HG03432 (cell line): ENCODE measurements around the gene ARHGAP15.

Experiments used
- ATAC-seq: cut with Tn5 transposase; IDR thresholded peaks from one replicate; pipeline ENCODE4 v1.9.1; 2021; ENCODE audit warnings: mild to moderate bottlenecking, moderate library complexity; ENCODE audit not compliant: unreplicated experiment

The ARHGAP15 gene

DNA sequence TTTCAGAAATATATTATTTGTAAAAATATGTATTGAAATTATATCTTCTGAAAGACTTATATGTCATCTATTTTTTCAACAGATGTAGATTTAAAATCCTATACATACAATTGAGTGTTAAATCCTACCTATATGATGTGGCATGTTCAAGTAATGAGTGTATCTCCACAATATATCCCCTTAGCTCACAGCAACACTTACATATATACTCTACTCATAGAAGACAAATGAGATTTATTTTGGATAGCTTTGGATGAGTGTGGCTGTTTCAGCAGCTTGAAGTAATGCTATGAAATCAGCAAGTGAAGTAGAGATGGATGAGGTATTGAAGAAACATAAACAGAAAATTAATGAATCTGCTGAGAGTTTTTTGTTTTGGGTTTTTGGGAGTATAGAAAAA lies 263.1 kb downstream of the ARHGAP15 start:
- ATAC-seq, result no peak

DNA sequence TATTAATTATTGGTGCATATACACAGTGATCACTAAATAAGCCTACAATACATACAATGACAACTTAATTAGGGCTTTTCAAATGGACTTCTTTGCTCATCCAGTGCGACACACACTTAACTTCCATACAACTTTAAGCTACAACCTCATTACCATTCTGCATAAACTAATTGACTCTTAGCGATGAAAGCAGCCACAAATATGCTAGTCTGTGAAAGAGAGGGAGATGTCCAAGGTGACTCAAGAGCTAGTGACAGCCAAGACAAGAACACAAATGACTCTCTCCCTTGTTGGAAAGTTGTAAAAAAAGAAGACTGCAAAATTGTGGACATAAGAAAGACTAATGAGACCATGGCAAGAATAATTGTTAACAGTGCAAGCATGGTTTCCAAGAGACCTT lies 264.8 kb downstream of the ARHGAP15 start:
- no peak for ATAC-seq

DNA sequence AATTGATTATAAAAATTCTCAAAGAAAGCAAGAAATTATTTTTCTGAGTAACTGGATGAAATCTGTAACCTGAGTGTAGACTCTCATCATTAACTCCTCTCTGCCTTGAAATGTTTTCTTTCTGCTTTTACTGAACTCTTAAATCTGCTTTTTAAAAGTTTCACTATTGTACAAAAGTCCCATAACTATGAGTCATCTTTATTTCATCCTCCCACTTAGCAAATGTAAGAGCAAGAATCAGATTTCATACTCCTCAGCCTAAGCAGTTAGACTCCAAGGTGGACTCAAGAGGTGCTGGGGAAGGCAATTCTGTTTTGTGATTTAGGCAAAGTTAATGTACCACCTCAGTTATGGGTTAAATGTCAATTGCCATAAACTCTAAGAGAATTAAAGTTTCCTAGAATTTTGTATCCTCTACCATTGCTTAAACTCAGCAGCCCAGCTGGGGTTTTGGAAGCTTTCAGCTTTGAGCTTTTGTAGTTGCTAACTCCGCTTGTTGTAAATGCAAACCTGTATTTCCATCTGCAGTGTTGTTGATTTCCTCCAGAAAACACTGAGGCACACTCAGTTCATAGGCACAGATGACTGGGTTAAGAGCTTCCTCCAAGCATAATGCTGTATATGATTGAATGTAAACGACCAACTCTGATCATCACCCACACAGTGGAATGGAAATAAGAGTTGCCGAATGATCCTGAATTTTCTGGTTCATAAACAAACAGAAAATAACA lies 268.8 kb downstream of the ARHGAP15 start:
- peak; percentile 88 for ATAC-seq

DNA sequence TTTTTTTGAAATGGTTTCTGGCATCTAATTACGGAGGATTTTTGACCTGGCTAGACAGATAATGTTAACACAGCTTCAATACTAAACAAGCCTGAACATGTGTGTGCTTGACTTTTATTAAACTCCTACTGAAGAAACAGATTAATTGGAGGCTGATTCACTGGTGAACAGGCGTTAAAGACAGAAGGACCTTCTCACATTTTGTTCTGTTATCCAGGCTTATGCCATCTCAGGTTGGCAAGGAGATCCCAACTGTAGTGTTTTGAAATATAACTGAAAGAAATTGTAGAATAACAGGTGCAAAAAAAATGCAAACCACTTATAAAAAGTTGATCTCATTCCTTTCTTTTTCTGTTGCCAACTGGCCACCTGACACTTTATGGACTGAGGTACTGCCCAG lies 269.6 kb downstream of the ARHGAP15 start:
- no peak for ATAC-seq

DNA sequence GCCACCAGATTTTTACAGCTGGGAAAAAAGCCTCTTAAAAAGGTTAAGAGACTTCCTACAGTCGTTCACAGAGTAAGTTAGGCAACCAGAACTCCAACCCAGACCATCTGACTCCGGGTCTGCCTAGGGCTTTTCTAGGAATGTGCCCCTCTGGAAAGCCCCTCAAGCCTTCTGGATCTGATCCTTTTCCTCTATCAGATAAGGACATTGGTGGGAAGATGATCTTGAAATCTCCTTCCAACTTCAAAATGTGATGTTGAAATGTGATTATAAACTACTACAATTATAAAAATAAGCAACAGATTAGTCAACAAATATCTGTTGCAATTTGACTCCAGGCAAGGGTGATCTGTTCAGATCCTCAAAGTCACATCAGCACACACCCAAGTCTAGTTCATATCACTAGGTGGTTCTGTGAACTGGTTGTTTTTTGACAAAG lies 270.4 kb downstream of the ARHGAP15 start:
- no peak for ATAC-seq

DNA sequence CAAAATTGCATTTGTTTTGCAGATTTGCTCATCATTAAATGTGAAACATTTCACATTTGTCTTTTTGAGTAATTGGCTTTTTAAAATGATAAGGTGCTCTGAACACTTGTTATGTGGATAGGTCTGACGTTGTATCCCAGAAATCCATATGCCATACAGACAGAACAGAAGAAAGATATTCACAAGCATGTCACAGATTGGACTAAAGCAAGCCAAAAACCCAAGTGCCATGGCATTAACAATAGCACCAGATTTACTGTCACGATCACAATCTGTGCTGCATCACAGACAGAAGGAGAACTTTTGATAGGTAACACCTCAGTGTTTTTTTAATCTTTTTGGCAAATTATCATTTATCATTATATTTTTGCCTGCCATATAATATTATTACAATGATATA lies 272.6 kb downstream of the ARHGAP15 start:
- ATAC-seq, result no peak

DNA sequence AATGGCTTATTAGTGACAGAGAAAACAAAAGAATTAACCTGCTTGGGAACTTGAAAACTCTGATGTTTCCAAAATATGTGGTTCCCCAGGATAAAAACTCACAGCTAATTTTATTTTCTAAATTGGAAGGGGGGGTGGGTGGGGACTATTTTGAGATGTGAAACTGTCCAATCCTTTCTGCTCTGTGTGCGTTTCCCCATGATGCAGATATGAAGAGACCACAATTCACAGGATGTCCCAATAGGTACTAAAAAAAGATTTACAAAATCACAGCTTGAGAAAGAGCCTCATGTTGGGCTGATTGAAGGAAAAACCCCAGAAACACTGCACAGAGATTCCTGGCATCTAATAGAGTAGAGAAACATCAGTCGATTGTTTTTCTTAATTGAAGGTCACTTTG lies 273.2 kb downstream of the ARHGAP15 start:
- ATAC-seq, result no peak

DNA sequence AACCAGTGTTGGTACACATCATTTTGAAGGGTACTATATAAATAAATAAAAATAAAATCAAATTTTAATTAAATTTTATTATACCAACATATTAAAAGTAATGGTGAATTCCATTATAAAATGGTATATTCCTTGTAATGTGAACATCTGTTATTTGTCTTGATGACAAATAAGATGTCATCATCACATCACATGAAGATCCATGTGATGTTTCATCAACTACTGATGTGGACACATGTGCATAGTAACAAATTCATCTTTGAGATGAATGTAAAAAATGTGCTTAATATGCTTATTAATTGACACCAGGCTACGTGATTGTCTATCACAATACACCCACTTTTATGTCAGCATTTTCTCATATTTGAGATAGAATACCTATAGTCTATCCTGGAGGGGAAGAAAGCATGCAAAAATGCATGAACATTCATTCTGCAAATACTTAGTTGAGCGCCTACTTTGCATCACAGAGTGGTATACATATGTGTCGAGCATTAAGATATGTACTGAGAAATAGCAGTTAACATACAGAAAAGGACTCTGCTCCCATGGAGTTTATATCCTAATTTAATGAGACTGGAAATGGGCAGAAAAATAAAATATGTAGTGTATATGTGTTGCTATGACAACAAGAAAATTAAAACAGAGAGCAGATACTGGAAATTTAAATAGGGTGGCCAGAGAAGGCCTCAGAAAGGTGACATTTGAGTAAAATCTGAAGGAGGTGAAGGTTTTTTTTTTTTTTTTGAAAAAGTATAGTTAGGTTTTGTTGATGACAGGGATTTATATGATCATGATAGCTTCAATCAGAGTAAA lies 281.1 kb downstream of the ARHGAP15 start:
- ATAC-seq, result no peak

DNA sequence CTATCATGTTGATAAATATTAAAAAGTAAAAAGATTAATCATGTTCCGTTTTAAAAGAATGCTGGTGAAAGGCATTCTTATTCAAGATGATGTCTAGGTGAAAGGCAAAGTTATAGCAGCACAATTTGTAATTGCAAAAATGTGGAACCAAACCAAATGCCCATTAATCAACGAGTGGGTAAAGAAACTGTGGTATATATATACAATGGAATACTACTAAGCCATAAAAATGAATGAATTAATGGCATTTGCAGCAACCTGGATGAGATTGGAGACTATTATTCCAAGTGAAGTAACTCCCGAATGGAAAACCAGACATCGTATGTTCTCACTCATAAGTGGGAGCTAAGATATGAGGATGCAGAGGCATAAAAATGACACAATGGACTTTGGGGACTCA lies 286.4 kb downstream of the ARHGAP15 start:
- ATAC-seq, result no peak

DNA sequence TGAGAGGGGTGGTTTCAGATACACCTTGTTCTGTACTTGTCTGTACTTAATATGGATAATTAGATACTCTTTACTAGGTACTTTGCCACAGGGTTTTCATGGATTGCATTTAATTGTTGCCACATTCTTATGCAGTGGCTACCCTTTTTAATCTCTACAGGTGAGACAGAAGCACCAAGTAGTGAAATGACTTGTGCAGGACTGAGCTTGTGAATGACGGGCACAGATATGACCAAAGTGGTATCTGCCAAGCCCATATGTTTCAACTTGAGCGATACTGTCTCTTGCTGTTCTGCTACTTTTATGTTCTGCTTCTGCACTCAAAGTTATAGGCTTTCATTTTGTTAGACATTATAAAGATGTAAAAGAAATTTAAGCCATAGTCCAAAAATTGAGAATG lies 288.2 kb downstream of the ARHGAP15 start:
- ATAC-seq, result no peak

DNA sequence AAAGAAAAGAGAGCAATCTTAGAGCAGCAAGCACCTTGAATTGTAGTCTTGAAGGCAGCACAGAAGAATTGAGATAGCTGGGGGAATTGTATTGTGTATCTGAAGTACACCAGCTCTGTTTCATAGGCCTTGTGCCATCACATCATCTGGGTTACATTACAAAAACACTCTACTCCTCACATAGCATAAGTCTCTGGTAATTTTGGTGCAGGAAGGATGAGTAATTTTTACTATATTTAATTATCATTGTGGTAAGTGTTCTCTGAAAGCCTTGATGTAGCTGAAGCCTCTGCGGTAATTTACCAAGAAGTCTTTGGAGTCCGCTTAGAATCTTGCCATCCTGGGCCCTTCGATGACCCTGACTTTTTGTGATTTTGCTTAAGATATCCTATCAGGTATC lies 291.1 kb downstream of the ARHGAP15 start:
- ATAC-seq, result no peak

DNA sequence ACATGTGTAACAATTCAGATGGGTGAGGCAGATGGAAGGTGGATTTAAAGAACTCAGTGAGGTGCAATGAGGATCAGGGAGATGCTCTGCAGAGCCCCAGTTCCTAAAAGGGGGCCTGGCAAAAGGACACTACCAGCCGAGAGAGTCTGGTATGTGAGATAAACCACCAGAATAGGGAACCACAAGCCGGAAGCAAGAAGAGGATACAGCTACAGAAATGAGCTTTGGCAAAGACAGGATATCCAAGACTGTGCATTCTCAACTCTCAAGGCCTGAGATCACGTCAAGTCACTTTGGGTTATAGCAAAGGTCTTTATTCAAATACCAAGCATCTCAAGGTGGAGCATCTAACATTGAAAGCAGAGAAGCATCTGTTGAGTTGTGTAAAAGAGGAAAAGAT lies 293.5 kb downstream of the ARHGAP15 start:
- peak; percentile 85 for ATAC-seq

DNA sequence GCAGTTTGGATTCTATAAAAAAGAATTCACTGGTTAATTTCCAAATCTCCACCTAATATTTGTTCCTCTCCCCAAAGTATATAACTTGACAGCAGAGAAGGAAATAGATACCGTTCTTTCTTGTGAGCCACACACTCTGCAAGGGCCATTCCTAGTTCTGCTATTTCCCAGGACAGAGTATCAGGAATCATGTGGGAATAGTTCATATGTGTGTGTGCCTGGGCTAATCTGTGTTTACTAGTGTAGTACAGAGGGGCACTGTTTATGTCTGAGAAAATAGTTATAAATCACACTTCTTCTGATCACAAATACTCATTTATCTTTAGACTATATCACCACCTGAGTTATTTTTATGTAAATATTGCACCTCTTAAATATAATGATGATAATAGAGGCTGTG lies 296.7 kb downstream of the ARHGAP15 start:
- no peak for ATAC-seq

DNA sequence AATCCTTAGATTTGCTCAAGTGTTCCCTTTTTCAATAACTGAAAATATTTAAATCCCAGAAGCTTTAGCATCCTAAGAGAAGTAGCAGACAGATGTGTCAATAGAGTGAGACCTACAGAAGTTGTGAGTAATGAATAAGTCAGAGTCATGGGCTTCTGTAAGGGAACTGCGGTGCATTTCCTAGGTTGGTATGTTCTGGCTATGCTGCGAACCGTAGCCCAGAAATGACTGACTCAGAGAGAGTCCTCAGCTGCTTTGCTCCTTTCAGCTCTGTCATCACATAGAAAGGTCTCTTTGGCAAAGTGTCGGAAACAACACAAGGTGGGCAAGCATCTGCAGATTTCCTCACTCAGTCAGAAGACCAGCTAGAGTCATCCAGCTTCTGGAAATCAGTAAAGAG lies 297.1 kb downstream of the ARHGAP15 start:
- ATAC-seq, result no peak

DNA sequence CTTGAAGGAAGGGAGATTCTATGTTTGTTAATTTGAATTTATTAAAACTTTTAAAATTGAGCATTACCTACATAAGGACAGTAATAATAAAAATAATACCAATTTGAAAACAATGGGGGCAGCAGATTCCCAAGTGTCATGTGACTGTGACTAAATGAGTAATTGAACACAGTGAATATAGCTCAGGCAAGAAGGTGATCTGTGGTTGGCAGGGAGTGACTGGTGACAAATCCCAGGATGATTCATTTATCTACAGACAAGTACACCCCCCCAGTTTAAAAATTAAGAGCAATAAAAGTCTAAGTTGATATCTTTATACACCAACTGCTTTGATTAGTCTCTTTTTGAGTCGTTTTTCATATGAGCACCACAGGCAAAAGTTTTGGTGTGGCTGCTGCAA lies 299.5 kb downstream of the ARHGAP15 start:
- ATAC-seq, result no peak

DNA sequence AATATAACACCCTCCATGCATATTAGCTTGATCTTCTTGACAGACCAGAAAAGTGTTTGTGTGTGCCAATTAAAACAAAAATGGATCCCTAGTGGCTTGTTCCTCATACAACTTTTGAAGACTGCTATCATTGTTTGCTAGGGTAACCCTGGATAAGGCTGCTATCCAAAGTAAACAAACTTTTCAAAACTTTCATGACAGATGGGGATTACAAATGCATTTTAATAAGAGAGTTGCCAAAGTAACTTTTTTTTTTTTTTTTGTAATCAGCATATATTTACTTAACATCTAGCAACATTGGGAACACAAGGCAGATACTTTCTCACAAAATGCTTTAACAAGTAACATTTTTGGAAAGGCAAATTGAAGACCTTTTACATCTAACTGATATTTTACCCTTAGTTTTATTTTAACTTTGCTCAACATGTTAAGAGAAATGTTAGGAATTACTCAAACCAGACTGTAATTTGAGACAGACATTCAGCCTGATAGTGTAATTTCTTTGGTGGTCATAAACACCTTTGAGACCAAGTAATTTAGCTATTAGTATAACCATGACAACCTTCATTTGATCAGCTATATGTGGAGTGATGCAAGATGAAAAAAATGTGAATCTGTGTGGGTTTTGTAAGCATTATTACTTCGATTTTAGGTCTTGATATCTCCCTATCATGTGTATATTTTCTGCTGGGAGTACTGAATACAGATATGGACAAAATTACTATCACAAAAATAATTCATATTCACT lies 300.9 kb downstream of the ARHGAP15 start:
- ATAC-seq, result no peak

DNA sequence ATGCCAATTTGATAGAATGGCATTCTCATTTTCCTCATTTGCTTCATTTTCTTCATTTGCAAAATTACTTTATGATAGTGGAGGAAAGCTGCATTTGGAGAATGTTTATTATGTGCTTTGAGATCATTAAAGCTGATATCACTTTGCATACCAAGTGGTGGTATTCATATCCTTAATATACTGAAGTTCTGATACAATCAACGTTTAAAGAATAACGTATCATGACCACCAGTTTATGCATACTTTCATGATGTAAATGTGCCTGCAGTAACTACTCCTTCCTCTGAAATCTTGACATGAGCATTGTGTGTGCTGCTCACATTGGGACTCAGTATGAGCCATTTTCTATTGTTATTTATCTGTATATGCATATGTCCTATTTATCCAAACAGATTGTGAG lies 302.1 kb downstream of the ARHGAP15 start:
- no peak for ATAC-seq

DNA sequence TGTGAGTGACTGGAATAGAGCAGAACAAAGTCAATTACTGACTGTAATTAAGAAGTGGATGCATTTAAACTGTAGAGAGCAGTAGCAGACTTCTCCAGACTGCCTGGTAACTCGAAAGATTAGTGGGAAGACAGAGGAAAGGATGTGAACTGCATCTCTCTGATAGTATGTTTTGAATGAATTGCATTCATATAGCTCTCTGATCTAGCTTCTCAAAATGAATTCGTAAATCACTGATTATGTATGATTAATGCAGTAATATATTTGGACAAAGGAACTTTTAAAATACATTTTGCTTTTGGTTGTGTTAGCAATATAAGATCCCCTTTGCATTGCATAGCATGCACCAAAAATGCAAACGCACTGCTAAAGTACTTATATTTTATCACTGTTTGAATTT lies 304.0 kb downstream of the ARHGAP15 start:
- ATAC-seq, result no peak

DNA sequence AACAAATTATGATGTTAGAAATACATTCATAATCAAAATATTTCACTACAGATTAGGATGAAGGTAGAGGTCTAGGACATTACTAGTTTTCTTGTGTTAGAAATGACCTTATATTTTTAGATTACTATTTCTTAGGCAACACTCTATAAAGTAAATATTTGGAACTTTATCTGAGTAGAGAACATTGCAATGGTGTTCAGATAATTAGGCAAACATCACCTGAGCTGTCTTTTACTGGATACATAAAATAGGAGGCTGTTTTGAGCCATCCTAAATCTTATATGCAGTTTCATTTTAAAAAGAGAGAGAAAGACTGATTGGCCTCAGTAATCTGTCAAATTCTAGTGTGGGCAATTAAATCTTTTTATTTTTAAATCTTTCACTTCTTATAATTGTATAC lies 304.6 kb downstream of the ARHGAP15 start:
- ATAC-seq, result no peak

DNA sequence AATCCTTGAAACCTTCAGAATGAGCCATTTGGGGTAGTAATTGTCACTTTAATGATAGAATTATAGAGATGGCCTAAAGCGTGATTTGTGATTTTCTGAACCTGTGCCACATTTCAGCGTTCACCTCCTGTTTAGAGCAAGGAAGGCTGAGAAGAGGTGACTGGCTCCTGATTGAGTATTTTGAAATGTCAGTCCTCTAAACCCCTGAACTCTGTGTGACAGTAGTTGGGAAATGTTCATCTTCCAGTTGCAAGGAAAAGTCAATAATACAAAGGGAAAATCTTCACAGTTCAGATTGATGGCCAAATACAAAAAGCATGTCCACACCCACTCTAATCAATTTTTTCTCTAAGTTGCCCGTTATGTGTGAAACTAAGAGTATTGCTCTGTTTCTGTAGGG lies 305.2 kb downstream of the ARHGAP15 start:
- ATAC-seq, result no peak

DNA sequence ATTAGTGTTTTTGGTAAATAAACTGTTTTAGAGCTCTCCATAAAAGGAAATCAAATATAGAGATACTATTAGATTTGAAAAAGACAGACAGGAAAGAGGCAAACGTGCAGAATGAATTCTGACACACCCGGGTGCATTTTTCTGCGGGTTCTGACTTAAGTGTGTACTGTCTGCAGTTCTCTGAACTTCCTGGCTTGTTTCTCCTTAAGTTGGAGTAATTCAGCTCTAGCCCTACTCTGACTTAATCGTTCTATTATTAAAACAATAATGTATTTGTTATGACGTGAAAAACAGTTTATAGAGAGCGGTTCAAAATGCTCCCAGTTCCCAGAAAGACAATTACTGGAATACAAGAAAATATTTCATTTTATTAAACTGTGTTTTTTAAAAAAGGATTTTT lies 305.9 kb downstream of the ARHGAP15 start:
- no peak for ATAC-seq

DNA sequence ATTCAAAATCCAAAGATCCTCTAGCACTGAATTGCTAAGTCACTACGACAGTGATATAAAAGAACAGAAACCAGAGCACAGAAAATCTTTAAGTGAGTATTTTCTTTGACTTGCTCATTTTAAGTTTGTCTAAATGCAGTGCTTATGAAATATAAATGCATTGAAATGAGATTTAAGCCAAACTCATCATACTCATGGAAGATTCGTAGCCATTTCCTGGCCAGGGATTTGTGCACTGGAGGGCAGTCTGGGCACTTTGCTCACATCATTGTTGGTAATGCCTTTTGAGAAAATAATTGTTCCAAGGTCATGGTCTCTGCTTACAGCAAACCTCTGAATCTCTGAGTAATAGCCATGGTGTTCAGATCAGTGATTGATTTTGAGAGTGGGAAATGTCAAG lies 307.7 kb downstream of the ARHGAP15 start:
- no peak for ATAC-seq
